ENCODE results near the gene PDZRN4.

PDZRN4 gene

DNA sequence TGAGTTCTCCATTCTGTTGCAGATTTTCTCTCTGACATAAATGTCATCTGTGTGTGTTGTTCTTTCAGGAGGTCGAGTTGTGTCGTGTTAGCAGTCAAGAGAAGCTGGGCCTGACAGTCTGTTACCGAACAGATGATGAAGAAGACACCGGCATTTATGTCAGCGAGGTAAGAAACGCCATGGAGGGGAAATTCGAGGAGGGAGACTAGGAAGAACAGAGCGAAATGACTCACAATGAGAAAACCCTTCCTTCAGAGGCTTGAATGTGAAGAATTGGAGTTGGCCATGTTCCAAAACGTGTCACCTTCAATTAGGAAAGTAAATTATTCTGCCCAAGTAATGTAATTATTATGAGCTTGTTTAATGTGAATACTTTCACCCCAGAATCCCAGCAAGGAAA, 364.5 kb downstream of the PDZRN4 start:
- peak; percentile 58 for DNase-seq (ENCODE audit: low read depth)

DNA sequence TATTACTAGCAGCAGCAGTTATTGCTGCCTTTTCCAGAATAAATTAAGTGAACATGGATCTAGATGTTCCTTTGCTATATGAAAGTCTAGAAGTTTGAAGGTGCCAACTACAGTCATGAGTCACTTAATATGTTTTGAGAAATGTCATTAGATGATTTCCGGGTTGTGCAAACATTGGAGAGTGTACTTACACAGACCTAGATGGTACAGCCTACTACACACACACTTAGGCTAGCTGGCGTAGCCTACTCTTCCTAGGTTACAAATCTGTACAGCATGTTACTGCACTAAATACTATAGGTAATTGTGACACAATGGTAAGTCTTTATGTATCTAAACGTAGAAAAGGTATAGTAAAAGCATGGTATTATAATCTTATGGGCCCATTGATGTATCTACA, 368.1 kb downstream of the PDZRN4 start:
- peak; percentile 8 for DNase-seq (ENCODE audit: low read depth)
- no peak overlapping the region for H3K4me3 ChIP-seq (ENCODE audit: low read length)
- TF ChIP-seq, protein P1, sequence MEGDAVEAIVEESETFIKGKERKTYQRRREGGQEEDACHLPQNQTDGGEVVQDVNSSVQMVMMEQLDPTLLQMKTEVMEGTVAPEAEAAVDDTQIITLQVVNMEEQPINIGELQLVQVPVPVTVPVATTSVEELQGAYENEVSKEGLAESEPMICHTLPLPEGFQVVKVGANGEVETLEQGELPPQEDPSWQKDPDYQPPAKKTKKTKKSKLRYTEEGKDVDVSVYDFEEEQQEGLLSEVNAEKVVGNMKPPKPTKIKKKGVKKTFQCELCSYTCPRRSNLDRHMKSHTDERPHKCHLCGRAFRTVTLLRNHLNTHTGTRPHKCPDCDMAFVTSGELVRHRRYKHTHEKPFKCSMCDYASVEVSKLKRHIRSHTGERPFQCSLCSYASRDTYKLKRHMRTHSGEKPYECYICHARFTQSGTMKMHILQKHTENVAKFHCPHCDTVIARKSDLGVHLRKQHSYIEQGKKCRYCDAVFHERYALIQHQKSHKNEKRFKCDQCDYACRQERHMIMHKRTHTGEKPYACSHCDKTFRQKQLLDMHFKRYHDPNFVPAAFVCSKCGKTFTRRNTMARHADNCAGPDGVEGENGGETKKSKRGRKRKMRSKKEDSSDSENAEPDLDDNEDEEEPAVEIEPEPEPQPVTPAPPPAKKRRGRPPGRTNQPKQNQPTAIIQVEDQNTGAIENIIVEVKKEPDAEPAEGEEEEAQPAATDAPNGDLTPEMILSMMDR (IDR thresholded peaks at IDR 0.05; ENCODE audit: insufficient read depth, low read depth, low read length, missing control alignments) = no peak

More for the DNA sequence above, 364.5 kb downstream of the PDZRN4 start:
- TF ChIP-seq, protein P1 (IDR thresholded peaks at IDR 0.05; ENCODE audit: insufficient read depth, low read depth, low read length, missing control alignments) = no peak
- no peak overlapping the region for H3K4me3 ChIP-seq (ENCODE audit: low read length)

DNA sequence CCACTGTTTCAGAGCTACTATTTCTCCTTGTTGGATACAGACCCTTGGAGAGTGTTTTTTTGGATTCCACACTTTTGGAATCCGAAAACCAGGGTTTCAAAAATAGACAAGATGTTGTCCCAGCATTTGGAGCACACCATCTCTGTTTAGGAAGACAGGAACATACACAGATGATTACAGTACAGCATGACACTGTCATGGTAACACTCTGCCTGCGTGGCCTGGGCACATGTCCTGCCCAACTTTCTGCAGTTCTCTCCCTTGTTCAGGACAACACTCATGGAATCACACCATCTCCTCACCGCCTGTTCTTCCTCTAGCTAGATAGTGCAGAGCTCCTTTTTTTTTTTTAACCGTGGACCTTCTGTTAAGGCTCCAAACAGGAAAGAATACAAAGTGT, 369.2 kb downstream of the PDZRN4 start:
- TF ChIP-seq, protein P1 (IDR thresholded peaks at IDR 0.05; ENCODE audit: insufficient read depth, low read depth, low read length, missing control alignments) = no peak
- no peak overlapping the region for H3K4me3 ChIP-seq (ENCODE audit: low read length)
- DNase-seq (ENCODE audit: low read depth) = no peak

DNA sequence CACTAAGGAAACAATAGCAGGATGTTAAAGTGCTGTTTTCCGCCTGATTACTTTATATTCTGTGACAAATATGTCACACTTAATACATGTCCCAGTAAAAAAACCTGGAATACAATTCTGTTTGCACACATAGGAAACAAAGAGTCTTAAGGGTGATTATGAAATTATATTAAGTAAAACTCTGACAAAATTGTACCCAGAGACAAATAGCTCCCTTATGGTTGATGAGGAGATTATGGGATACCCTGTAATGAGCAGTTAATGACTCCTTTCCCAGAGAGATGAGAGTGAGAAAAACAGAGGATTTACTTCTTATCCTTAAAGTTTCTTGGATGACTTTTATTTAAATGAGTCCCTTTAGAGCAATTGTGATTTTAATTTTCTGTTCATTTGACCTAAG, 370.6 kb downstream of the PDZRN4 start:
- DNase-seq (ENCODE audit: low read depth) = no peak
- no peak overlapping the region for H3K4me3 ChIP-seq (ENCODE audit: low read length)
- TF ChIP-seq, protein P1 (IDR thresholded peaks at IDR 0.05; ENCODE audit: insufficient read depth, low read depth, low read length, missing control alignments) = no peak

DNA sequence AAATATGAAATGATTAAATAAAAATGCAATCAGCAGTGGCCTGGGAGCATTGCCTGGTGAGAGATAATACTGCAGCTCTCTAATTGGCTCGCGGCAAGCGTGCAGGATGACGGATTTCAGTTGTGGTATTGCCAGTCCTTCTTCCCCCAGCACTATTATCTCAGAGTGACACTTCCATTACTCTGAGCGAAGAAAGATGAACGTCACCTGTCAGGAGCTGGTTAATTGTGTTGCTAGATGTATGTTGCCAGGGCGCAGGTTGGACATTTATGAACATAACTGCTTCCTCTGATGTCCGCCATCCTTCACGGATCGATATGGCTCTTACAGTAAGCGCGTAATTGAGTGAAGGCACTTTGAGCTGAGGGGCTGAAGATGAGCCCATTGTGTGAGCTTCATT, 374.9 kb downstream of the PDZRN4 start:
- TF ChIP-seq, protein P1 (IDR thresholded peaks at IDR 0.05; ENCODE audit: insufficient read depth, low read depth, low read length, missing control alignments) = no peak
- no peak for DNase-seq (ENCODE audit: low read depth)

DNA sequence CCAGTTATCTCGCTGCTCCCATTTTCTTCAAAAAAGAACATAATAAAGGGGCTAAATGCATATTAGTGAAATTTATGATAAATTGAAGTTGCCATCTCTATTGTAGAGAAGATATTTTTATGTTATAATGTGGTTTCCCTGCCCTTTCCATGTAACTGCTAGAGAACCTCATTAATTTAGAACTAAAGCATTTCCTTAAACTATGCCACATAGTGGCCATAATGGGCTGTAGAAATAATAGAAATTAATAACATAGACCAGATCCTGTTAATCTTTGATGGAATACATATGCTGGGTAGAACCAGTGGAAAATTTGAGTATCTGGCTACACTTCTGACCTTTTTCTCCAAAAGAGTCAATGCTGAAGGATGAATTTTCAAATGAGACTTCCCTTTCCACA, 376.7 kb downstream of the PDZRN4 start:
- DNase-seq (ENCODE audit: low read depth) = no peak
- no peak overlapping the region for H3K4me3 ChIP-seq (ENCODE audit: low read length)
- TF ChIP-seq, protein P1 (IDR thresholded peaks at IDR 0.05; ENCODE audit: insufficient read depth, low read depth, low read length, missing control alignments) = no peak

More for the DNA sequence above, 374.9 kb downstream of the PDZRN4 start:
- no peak overlapping the region for H3K4me3 ChIP-seq (ENCODE audit: low read length)

DNA sequence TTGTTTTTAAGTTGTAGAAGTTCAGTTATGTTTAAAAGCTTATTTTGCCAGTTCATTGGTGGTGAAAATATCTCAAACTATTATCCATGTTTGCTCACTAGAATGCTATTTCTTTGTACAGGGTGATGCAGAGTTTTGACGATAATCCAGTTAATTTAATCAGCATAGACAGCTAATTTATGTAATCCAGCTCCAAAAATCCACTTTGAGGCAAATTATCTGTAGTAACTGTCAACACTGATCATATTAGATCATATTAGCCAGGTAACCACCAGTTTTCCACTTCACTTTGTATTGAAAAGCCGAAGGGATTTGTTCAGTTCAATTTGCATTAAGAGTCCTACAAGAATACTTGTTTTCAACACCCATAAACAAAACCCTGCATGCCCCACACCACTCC, 378.6 kb downstream of the PDZRN4 start:
- DNase-seq (ENCODE audit: low read depth) = no peak
- no peak overlapping the region for H3K4me3 ChIP-seq (ENCODE audit: low read length)
- TF ChIP-seq, protein P1 (IDR thresholded peaks at IDR 0.05; ENCODE audit: insufficient read depth, low read depth, low read length, missing control alignments) = no peak

All from epithelial cell of esophagus (primary cell).